GM21825 (cell line): ENCODE data around the gene TXLNA.

Experiments used
- ATAC-seq: cut with Tn5 transposase; IDR thresholded peaks from one replicate; pipeline ENCODE4 v1.9.1; 2021; ENCODE audit warnings: mild to moderate bottlenecking, moderate library complexity; ENCODE audit not compliant: unreplicated experiment

Gene TXLNA

DNA sequence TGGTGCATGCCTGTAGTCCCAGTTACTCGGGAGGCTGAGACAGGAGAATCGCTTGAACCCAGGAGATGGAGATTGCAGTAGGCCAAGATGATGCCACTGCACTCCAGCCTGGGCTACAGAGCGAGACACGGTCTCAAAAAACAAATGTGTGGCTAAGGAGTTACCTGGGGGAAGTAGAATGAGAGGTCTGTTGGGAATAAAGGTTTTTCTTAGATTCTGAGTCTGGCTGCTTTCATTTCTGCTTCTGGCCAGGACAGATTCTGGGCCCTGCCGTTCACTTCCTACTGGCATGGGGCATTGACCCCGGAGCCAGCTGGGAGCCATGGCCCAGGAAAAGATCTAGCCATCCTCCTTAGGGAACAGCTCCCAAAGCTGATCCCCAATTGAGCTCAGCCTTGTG is 29.0 kb downstream of the TXLNA start:
- no peak for ATAC-seq

DNA sequence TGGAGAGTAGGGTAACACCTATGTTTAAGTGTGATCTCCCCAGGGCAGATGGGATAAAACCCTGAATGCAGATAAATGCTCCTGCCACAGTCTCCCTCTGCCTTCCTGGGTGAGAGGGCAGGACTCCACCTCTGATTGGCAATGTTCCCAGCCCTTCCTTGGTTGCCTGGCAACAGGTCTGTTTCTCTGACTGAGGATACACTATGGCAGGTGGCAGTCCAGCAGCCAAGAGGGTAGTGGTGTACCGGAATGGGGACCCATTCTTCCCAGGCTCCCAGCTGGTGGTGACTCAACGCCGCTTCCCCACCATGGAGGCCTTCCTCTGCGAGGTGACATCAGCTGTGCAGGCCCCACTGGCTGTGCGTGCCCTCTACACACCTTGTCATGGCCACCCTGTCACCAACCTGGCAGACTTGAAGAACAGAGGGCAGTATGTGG is 29.4 kb downstream of the TXLNA start, which contains the start of gene DCDC2B:
Gene DCDC2B, plus strand, starts transcription at position 199 of the 438 bp plus-strand sequence. Its CDS starts 5 bp downstream, at position 204.
- ATAC-seq: no peak

- no peak for ATAC-seq
Observed at GRCh38 chr1:32215629-32216480, 36.4 kb downstream of the TXLNA start.

GRCh38 chr1:32216566-32216965 is 37.1 kb downstream of the TXLNA start:
- ATAC-seq: no peak

DNA sequence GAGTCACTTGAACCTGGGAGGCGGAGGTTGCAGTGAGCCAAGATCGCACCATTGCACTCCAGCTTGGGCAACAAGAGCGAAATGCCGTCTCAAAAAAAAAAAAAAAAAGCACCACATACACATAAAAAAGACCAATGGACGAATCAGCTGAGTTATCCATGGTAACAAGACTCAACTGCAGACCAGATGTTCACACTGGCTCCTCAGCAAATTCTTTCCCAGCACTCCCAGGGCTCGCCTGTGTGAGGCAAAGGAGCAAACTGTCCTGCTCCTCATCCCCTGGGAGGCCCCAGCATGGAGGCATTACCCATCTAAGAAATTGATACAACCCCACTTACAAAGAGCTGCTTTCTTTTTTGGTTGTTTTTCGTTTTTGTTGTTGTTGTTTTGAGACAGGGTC is 39.5 kb downstream of the TXLNA start:
- no peak for ATAC-seq

- ATAC-seq: no peak
Observed at GRCh38 chr1:32220746-32221580, 41.5 kb downstream of the TXLNA start.

DNA sequence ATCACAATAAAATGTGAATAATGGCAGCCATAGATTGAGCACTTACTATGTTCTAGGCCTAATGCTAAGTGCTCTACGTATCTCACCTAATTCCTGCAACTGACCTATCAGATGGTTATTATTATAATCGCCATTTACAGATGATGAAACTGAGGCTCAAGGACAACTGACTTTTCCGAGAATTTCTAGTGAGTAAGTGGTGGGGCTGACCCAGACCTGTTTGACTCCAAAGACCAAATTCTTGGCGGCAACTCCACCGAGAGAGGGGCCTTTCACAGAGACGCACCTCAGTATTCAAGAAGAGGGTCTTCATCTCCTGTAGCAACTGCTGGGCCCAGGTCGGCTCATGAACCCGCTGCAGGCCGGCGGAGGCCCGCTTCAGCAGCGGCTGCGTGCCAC is 42.1 kb downstream of the TXLNA start:
- ATAC-seq: no peak

DNA sequence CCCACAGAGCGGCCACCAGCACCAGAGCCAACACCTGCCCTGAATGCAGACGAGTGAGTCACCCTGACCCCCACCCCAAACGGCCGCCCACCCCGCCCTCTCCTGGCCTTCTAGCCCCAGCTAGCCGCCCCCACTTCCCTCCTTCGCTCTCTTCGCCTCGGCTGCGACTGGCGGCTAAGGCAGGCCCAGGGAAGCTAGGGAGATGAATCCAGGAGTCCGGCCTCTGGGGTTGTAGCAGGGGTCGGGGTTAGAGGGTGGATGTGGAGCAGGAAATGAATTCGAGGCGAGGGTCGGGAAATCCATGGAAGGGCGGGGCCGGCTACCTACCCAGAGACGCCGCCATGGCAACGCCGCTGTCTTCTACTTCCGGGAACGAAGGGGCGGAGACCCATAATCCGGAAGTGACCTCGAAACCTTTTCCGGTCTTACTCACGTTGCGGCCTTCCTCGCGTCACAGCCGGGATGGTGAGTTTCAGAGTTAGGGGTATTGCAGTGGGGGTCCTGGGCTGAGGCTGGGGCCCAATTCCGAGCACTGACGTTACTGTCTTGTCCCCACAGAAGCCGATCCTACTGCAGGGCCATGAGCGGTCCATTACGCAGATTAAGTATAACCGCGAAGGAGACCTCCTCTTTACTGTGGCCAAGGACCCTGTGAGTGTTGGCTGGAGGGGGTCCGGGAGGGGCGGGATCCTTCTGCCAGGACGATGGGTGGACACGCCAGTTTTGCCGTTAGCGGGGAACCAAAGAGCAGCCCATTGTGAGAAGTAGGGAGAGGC is 42.7 kb downstream of the TXLNA start, which contains the start of the genes EIF3I and TMEM234:
Gene EIF3I, plus strand, starts transcription at position 428 of the 776 bp plus-strand sequence. Its CDS starts 35 bp downstream, at position 463.
Gene TMEM234, minus strand, starts transcription at position 374 of the 776 bp plus-strand sequence. Its CDS starts 31 bp downstream, at position 343.
- ATAC-seq: peak; percentile 88

GRCh38 chr1:32223683-32224082 is 44.2 kb downstream of the TXLNA start:
- ATAC-seq: no peak

DNA sequence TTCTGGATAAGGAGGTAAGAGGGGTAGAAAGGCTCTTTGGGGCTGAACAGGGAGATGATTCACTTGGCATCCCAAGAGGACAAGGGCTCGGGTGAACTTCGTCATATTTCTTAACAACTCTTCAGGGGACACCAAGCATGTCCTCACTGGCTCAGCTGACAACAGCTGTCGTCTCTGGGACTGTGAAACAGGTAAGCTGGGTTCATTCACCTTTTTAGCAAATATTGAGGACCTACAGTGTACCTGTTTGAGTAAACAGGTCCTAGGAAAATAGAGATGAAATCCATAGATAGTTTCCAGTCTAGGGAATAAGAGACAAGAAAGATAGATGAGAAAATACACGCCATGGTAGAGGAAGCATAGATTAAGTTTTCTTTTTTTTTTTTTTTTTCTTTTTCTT is 44.8 kb downstream of the TXLNA start:
- no peak for ATAC-seq

DNA sequence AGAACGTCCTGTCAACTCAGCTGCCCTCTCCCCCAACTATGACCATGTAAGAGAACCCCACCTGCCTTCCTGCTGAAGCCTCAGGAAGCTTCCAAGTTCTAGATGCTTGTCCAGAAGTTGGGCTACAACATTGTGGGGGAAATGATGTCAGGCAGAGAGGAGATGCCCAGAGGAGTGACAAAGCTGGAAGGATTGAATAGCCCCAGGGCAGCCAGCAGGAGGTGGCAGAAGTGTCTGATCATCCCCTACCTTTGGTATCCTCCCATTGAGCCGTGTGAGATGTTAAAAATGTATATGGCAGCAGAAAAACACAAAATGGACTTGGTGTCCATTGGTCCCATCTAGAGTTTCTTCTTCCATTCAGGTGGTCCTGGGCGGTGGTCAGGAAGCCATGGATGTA is 49.3 kb downstream of the TXLNA start:
- no peak for ATAC-seq

- no peak for ATAC-seq
Observed at GRCh38 chr1:32231843-32232432, 52.5 kb downstream of the TXLNA start.

DNA sequence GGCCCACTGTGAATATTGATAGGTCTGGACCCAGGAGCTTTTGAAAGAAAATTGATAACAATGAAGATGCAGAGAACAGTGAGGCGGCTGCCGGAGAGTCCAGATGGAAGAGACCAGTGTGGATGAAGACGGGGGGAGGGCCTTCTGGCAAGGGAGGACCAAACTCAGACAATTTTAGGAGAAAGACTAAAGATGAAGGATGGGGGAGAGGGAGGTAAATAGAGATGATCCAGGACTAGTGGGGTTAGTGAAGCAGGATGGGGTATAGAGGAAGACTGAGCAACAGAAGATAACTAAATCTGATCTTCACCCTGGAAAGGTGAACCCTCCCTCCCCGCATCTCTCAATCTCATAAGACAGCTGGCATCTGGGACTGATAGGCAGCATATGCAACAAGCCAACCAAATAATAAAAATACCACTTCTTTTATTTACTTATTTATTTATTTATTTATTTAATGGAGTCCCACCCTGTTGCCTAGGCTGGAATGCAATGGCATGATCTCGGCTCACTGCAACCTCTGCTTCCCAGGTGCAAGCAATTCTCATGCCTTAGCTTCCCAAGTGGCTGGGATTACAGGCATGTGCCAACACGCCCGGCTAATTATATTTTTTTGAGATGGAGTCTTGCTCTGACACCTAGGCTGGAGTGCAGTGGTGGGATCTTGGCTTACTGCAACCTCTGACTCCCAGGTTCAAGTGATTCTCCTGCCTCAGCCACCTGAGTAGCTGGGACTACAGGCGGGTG is 53.3 kb downstream of the TXLNA start:
- no peak for ATAC-seq

DNA sequence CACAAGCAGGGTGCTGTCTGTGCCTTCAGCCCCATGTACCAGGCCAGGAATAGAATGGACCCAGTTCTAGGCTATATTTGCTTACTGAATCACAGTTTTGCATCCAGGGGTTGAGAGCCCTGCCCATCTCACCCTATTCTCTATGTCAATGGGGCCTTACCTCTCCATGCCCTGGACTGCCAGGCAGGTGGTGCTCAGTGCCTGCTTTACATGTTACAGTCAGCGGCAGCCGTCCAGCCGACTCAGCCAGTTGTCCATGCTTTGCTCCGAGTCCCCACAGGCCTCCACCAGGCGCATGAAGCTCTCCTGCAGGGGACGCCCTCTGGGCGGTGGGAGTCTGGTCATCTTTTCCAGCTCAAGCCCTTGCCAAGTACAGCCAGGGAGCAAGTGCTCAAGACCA is 55.3 kb downstream of the TXLNA start:
- no peak for ATAC-seq

DNA sequence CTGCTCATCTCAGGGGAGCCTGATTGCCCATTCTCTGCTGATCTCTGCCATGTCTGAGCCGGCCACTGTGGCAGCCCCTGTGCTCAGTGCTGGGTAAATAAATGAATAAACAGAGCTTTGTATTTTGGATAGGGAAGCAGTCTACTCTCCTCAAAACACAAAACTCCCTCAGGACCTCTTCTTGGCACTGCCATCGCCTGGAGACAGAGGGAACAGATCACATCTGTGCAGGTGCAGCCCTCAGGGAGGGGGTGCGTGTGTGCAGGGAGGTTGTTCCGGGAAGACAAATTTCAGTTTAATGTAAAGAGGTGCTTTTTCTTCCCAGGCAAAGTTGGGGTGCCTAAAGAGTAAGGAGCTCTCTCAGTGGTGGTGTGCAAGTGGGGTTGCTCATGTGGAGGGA is 59.9 kb downstream of the TXLNA start:
- no peak for ATAC-seq

DNA sequence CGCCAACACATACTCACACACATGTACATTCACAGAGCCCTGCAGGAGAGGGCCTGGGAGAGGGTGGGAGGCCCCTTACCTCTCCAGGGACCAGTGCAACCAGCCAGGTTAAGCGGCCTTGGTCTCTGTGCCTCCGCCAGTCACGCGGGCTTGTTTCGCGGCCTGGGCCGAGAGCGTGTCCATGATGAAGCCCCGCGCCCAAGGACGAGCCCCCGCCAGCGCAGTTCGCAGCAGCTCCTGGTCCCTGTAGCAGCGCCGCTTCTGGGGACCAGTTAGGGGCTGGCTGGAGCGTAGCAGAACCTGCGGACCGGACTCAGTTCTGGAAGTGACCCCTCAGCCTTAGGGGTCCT is 60.3 kb downstream of the TXLNA start:
- ATAC-seq: no peak

DNA sequence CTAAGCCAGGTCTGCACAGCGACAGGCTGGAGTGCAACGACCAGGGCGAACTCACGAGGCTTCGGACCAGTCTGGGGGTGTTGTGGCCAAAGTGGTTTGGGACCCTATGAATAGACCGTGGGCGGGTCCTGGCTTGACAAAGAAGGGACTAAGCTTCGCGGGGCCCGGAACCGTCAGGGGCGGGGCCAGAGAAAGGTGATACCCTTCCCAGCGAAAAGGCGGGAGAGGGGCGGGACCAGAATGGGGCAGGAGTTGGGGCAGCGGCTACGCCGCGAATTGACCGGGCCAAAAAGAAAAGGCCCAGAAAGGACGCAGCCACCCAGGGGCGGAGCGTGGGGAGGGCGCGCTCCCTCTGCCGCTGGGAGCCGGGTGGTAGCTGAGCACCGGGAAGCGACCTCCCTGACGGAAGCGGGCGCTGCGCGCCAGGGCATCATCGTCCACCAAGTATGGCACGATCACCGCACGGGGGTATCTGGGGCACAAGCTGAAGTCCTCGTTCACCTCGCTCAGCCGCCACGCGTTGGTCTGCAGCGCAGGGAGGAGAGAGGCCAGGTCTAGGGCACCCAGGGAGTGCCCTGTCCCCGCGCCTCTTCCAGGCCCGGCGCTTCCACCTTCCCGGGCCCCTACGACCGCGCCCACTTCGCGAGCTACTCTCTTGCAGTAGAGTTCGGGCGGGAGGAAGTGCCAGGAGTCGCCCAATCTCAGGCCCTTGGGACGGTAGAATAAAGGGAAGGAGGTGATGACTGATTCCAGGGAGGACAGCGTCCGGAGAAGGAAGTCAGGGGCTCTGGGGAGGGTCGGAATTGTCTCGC is 60.9 kb downstream of the TXLNA start:
- ATAC-seq: peak; percentile 44

GRCh38 chr1:32241001-32241763 is 61.7 kb downstream of the TXLNA start:
- ATAC-seq: no peak
